Effector CD8-positive, alpha-beta T cell (primary cell): Measurements from ENCODE around the gene FHAD1.

Experiments used
- DNase-seq: peaks from one replicate; lab custom pipeline; 2025; lab: John Stamatoyannopoulos, UW

Gene FHAD1

DNA sequence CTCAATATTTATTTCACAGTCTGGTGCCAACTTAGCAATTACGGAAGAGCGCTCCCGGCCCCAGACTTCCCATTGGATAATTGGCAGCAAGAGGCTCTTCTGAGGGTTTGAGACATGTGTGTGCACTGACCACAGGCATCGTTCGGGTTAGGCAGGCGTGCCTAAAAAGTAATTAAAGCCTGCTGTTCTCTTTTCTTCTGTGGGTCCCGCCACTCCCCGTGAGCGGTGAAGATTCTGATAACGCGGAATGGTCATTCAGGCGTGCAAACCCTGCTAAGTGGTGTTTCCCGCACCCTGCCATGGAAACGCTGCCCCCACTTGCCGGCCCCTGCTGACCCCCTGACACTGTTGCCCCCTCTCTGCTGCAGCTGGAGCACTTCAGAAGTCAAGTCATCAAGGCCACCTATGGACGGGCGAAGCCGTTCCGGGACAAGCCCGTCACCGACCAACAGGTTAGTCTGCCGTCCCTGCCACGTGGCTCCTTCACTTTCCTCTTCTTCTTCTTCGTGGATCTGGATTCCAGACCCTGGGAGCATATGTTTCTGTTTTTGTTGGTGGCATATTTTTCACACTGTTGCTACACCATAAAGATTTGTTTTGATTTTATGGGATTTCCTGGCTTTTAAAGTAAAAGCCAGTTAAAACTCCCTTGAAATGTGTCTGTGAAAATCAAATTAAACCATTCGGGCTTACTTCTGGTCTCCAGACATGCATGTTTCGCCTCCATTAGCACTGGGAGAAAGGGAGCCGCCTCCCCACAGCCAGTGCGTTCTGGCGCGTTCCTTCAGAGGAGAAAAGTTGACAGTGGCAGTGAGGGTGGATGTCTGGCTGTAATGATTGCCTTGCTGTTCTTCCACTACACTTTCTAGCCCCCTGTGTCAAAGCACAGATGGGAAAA lies 79.9 kb downstream of the FHAD1 start:
- no peak for DNase-seq

DNA sequence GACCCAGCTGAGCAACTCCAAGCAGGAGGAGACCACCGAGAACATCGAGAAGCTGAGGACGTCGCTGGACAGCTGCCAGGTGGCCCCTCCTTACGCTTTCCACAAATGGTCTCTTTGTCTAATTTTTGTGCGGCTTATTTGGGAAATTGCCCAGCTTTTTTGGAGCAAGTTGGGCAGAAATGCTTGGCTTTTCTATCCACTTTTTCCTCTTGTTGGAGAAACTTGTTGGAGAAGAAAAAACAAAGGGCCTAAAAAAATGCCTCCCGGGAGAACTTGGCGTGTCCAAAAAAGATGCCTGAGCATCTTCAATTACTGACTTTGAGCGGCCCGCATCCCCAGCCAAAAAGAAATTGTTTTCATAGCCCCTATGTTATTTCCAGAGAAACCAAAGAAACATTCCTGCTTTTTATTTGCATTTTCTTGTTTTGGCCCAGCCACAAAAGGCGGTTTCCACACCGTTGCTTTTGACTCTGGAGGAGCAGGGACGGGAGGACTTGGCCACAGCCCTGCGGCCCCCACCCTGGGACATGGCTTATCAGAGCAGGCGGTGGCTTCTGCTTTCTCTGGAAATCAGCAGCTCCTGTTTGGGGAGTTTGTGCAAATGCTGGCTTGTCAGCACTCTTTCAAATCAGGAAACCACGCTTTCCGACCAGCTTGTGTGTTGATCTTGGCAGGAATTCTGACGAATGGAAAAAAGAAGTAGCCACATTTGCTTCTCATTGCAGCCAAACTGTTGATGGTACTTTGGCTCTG lies 81.5 kb downstream of the FHAD1 start:
- no peak for DNase-seq

DNA sequence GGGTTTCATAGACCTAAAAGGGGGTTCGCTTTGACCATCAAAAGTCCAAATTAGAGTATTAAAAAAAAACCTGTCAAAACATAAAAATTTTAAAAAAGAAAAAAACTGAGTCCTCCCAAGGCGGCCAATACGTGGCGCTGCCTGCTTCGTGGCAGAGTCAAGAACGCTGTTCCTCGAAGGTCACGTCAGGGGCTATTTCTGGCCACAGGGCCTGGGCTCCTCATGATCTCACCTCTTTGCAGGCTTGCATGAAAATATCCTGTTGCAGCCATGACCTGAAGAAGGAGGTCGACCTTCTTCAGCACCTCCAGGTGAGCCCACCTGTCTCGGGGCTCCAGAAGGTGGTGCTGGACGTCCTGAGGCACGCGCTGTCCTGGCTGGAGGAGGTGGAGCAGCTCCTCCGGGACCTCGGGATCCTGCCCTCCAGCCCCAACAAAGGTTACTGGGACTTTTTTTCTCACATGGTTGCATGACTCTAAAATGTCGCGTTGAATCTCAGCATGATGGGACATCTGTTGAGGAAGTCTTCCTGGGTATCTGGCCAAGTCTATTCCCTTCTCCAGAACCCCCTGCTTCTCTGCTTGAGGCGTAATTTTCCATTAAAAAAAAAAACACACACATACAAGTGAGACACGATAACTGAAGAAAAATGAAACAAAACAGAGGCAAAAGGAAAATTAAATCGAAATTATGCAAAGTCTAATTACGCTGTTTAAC lies 82.2 kb downstream of the FHAD1 start:
- no peak for DNase-seq

DNA sequence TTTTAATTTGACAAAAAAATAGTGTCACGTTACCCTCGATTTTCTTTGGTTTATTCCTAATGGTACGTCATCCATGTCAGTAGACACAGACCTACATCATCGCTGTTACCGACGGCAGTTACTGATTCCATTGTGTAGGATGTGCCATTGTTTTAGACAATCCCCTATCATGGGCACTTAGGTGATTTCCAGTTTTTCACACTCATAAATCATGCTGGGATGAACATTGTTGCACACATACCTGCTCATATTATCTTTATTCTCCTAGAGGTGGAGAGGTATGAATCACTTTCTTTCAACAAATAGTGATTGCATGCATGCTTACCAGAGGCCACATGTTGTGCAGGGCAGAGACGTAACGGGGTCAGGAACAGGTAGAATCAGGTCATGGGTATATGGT lies 83.0 kb downstream of the FHAD1 start:
- no peak for DNase-seq

DNA sequence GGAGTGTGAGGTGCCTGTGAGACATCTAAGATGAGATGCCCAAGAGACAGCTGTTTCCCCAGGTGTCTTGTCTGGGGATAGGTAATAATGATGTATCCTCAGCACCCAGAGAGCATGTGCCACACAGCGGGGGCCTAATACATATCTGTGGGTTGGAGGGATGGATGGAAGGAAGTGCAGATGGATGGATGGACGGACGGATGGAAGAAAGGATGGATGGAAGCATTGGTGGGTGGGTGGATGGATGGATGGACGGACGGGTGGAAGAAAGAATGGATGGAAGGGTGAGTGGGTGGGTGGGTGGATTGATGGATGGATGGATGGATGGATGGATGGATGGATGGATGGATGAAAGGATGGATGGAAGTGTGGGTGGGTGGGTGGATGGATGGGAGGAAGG lies 84.2 kb downstream of the FHAD1 start:
- no peak for DNase-seq

DNA sequence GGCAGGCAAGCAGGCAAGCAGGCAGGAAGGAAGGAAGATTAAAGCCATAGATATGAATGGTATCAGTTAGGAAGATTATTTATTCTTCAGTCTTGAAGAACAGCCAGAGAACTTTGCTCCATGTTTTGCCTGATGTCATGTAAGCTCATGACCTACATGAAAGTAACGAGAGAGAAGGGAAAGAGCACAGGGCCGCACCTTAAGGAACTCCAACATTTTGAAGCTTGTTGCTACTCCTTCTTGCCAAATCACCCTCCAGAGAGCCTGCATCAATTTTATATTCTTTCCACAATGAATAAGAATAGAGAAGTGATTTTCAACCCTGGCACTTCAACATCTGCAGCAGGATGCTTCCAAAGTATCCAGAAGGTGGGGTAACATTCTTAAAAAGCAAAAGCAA lies 84.7 kb downstream of the FHAD1 start:
- DNase-seq = no peak

DNA sequence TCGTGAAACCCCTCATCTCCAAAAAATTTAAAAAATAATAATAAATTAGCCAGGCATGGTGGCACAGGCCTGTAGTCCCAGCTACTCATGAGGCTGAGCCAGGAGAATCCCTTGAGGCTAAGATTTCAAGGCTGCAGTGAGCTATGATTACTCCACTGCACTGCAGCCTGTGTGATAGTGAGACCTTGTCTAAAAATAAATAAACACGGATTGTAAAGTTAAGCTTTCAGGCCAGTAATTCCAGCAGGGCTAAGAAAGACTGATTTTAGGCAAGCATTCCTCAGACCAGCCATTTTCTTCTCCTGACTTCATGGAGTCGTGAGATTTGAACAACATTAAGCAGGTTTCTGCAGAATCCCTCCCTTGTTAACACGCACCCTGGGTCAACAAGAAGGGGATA lies 85.5 kb downstream of the FHAD1 start:
- no peak for DNase-seq

DNA sequence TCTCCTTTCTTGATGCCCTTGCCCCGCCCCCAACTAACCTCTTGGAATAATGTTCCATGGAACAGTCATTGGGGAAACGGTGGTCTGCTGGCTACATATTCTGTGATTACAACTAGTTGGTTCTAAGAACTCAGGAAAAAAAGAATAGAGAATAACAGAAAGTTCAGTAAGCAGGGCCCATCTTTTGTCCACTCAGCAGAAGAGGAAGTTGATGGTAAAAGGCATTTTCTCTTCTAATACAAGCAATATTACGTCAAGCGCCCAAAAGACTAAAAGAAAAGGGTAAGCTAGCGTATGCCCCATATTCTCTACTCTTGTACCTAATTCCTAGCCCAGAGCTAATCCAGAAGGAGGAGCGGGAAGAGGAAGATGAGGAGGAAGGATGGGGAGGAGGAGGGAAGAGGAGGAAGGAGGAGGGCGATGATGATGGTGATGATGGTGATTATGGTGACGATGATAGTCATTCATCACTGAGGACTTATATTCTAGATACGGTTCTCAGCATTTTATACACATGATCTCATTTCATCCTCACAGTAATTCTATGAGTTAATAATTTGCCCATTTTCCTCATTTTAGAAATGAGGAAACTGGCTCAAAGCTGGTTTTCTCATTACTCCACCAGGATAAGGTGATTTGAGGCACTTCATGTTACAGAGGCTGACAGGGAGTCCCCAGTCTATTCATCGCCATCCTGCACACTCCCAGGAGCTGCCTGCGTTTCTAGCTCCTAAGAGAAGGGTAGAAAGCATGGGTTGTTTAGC lies 86.1 kb downstream of the FHAD1 start:
- DNase-seq = no peak

DNA sequence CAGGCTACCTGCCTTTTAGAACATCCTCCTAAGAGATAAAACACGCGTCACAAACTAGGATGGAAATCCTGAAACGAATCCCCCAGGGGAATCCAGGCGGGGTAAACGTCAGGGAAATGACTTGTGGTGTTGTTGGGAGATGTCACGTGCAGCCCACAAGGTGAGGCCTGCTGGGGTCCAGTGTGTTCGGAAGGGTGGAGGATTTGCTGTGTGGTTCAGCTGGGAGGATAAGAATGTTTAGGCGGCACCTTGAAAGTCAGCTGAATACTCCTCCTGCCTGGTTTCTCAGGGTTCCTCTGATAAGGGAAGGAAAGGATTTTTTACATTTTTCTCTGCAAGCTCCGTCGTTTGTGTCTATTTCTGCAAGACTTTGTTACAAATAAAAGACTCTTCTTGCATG lies 88.0 kb downstream of the FHAD1 start:
- DNase-seq = no peak

DNA sequence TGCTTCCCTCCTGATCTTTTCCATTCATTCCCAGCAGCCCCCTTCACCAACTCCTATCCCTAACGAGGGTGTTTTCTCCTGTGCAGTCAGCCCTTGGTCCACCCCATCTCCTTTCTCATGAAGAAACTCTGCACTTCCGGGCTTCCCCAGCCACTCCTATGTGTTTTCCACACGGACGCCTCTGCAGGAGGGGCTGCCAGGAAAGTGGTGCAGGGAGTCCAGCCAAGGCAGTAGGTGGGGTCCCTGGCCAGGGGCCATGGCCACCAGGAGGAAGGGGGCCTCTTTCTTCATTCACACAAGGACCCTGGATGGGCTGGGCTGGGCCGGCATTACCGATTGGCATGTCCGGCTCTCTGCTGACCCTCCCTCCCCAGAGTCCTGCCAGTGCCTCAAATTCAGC lies 89.8 kb downstream of the FHAD1 start:
- DNase-seq = no peak

DNA sequence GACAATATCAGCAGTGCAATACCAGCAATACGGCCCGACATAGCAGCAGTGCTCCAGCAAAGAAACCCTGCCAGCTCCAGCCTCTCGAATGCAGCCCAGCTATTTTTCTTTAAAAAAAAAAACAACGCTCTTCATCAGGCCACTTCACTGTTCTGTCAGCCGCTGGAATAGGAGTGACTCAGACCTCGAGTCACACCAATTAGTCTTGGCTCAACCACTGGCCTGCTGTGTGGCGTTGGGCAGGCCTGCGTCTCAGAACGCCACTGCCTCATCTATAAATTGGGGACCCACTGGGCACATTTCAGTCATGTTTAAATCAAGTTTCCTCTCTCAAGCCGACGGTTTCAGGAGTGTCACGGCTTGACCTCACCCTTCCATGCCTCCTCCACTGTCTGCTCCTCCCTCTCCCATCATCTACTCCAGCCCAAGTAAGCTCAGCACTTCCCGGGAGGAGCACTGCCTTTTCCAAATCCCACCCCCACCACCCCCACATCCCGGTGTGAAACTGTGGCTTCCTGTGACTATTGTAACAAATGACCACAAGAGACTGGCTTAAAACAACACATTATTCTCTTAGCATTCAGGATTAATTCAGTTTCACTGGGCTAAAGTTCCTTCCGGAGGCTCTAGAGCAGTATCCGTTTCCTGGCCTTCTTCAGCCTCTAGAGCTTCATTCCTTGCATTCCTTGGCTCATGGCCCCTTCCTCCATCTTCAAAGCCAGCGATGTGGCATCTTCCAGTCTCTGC lies 90.8 kb downstream of the FHAD1 start:
- no peak for DNase-seq

DNA sequence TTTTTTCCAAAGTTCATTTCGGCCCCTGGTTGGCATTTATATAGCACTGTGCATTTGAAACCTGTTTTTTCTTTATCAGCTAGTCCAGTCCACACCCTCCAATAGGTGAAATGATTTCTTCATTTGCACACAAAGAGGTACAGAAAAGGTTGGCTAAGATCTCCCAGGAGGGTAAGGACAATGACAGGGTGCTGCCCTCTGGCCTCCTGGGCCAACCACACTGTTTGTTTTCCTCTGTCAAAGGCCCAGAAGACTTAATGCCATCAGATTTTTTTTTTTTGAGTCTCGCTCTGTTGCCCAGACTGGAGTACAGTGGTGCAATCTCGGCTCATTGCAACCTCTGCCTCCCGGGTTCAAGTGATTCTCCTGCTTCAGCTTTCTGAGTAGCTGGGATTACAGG lies 92.5 kb downstream of the FHAD1 start:
- DNase-seq = no peak

DNA sequence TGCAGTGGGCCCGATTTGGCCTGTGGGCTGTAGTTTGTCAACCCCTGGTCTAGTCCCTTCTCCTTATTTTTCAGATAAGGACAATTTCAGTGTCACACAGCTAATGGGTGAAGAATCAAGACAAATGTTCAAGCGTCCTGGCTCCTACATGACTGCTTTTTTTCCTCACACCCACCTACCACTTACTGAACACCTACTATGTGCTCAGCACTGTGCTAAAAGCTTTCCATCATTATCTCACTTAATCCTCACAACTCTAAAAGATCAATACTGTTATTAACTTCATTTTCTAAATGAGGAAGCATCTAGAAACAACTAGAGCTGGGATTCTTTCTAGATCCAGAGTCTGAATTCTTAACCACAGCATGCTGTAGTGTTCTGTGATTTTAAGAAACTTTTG lies 94.2 kb downstream of the FHAD1 start:
- DNase-seq = no peak

DNA sequence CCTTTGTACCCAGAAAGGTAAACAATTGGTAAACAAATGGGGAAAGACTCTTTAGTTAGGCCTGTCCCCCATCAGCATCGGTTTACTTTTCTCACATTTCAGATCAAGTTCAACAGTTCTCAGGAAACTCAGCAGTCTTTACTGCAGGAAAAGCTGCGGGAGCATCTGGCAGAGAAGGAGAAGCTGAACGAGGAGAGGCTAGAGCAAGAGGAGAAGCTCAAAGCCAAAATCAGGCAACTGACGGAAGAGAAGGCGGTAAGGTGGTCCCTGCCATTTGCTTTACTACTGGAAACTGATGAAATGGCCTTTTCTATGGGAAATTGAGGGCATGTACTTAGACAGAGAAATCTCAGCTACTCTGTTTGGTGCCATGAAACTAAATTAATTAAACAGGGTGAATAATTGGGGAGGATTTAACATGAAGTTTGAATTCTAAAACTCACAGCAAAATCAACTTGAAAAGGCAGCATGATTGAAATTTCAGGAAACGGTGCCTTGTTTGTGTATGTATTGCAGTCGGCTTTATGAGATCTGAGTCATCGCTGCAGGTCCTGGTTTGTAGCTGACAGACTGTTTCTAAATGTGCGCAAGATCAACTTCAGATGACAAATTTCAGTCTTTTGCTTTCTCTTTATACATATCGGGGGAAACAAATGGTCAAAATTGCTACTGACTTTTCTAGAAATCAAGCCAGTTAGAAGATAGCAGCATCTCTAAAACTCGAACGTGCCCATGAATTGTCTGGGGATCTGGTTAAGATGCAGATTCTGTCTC lies 94.8 kb downstream of the FHAD1 start:
- DNase-seq = no peak

DNA sequence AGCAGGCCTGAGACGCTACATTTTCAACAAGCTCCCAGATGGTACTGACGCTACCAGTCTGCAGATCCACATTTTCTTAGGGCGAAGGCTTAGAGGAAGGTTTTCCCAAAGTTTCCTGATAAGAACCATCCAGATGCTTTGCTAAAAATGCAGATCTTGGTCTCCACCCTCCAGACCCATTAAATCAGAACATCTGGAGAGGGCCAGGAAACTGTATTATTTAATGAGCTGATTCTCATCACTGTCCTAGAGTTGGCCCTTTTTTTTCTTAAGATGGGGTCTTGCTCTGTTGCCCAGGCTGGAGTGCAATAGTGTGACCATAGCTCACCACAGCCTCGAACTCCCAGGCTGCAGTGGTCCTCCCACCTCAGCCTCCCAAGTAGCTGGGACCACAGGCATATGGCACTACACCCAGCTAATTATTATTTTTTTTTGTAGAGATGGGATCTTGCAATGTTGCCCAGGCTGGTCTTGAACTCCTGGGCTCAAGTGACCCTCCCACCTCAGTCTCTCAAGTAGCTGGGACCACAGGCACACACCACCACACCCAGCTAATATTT lies 95.5 kb downstream of the FHAD1 start:
- DNase-seq = no peak

DNA sequence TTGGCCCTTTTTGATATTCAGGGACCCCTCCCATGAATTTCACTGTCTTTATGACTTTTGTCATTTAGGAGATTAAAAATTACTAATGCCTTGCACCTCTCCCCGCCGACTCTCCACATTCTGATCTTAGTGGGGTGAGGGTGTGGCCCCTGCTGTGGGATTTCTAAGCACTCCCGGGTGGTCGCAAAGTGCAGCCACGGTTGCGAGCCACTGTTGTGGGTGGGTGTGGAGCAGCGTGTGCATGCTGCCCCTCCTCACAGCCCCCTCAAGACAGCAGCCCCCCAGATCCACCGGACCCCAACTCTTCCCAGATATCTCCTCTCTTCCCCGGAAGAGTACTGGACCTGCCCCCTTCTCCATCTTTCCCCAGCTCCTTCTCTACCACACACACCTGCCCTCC lies 96.1 kb downstream of the FHAD1 start:
- DNase-seq = no peak

DNA sequence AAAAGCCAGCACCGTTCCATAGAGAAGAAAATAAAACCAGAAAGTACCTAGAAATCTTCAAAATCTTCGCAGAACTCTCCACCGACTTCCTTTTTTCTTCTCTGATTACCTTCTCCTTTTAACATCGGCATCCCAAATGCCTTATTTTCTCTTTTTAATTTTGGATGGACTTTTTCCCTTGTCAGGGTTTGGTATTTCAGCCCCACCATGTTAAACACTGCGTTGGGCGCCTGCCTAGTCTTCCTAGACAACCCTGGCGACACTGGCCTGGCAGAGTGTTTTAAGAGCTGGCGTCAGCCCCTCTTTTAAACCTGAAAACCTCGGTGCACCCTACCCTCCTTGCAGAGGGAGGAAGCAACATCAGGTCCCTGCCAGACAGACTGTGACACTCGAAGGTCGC lies 96.7 kb downstream of the FHAD1 start:
- no peak for DNase-seq

DNA sequence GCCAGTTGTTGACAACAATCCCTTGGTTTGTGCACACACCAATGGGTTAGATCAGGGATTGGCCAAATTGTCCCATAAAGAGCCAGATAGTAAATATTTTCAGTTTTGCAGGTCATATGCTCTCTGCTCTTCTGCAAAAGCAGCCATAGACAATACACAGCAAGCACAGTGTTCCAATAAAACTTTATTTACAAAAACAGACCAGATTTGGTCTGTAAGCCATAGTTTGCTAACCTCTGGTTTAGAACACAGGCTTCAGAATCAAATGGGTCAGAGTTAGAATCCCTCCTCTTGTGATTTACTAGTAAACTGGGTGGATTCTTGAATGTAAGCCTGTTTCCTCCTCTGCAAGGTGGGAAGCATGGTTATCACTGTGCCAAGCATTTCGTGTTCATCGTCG lies 97.4 kb downstream of the FHAD1 start:
- DNase-seq = no peak

DNA sequence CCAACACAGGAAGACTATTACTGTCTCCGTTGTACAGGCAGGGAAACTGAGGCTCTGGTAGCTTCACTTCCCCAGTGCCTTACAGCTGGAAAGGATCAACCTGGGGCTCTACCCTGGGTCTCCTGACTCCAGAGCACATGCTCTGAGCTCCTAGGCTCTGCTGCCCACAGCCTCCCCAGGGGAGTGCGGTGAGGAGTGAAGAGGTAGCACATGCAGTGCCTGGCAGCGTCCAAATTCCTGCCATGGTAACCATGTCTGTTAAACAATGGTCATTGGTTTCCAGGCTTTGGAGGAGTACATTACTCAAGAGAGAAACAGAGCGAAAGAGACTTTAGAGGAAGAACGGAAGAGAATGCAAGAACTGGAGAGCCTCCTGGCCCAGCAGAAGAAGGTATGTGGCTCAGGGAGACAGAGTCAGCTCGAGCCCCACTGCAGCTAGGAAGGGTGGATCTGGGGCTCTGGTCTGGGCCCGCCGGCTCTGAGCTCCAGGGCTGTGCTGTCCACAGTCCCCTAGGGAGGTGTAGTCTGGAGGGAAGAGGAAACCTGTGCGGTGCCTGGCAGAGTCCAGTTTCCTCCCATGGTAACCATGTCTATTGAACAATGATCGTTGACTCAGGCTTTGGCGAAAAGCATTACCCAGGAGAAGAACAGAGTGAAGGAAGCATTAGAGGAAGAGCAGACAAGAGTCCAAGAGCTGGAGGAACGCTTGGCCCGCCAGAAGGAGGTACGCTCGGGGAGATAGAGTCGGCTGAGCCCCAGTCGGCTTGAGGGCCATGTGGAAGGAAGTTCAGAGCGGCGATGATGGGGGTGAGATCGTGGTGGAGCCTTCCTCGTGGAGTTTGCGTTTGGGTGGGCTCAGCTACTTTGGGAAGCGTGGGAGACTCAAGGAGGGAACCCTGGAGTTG lies 98.0 kb downstream of the FHAD1 start:
- no peak for DNase-seq
